DOHH2 (cell line): Measurements from ENCODE around the gene TUSC2.

Experiments used
- H3F3A ChIP-seq: fragments of 200-600 bp; sonication (generic), shearing (Covaris generic); 2 replicates; pipeline ENCODE4 v1.6.0; 2016; ENCODE audit warnings: antibody characterized with exemption, mild to moderate bottlenecking; ENCODE audit not compliant: control insufficient read depth, insufficient read depth
- H3K27ac ChIP-seq: fragments of 200-600 bp; sonication (generic); 2 replicates; pipeline ENCODE4 v1.5.1; 2014; ENCODE audit warnings: low read depth, mild to moderate bottlenecking, low read length, moderate library complexity
- H3K27me3 ChIP-seq: fragments of 200-600 bp; sonication (generic); 2 replicates; pipeline ENCODE4 v1.6.1; 2014; ENCODE audit warnings: mild to moderate bottlenecking, low read length, mixed read lengths; ENCODE audit not compliant: control insufficient read depth
- H3K36me3 ChIP-seq: fragments of 200-600 bp; sonication (generic); 2 replicates; pipeline ENCODE4 v1.6.1; 2014; ENCODE audit warnings: mild to moderate bottlenecking, low read length, moderate library complexity, mixed read lengths; ENCODE audit not compliant: control insufficient read depth
- H3K4me1 ChIP-seq: fragments of 200-600 bp; sonication (generic); 2 replicates; pipeline ENCODE4 v1.6.1; 2014; ENCODE audit warnings: mild to moderate bottlenecking, low read length, mixed read lengths; ENCODE audit not compliant: control insufficient read depth
- H3K4me2 ChIP-seq: fragments of 200-600 bp; sonication (generic); 2 replicates; pipeline ENCODE4 v1.6.0; 2014; ENCODE audit warnings: mild to moderate bottlenecking, low read length, moderate library complexity
- H3K4me3 ChIP-seq: fragments of 200-600 bp; sonication (generic); 2 replicates; pipeline ENCODE4 v1.5.1; 2014; ENCODE audit warnings: mild to moderate bottlenecking, low read length, mixed read lengths
- H3K79me2 ChIP-seq: fragments of 200-600 bp; sonication (generic); 2 replicates; pipeline ENCODE4 v1.6.1; 2014; ENCODE audit warnings: mild to moderate bottlenecking, low read length, mixed read lengths; ENCODE audit not compliant: control insufficient read depth
- H3K9me2 ChIP-seq: fragments of 200-600 bp; sonication (generic); replicated peaks from 2 replicates; pipeline ENCODE4 v1.6.1; 2014; ENCODE audit warnings: mild to moderate bottlenecking, low read length, mixed read lengths; ENCODE audit not compliant: control insufficient read depth
- H3K9me3 ChIP-seq: fragments of 200-600 bp; sonication (generic); 2 replicates; pipeline ENCODE4 v1.6.1; 2014; ENCODE audit warnings: antibody characterized with exemption, low read length, mixed read lengths; ENCODE audit not compliant: control insufficient read depth, insufficient read depth
- H4K20me1 ChIP-seq: fragments of 200-600 bp; sonication (generic); 2 replicates; pipeline ENCODE4 v1.6.0; 2014; ENCODE audit warnings: low read depth, mild to moderate bottlenecking, antibody characterized with exemption, low read length, moderate library complexity; ENCODE audit not compliant: control insufficient read depth, insufficient read depth
- CTCF ChIP-seq: fragments of 200-600 bp; sonication (generic); IDR thresholded peaks from one replicate; pipeline ENCODE4 v1.5.1; 2014; ENCODE audit warnings: antibody characterized with exemption, mild to moderate bottlenecking, low read depth, low read length; ENCODE audit not compliant: poor library complexity, severe bottlenecking
- EZH2phosphoT487 ChIP-seq: fragments of 200-600 bp; sonication (generic); IDR thresholded peaks from 2 replicates; pipeline ENCODE4 v1.6.1; 2017; ENCODE audit warnings: borderline replicate concordance, mild to moderate bottlenecking, antibody characterized with exemption, low read length, moderate library complexity, mixed read lengths

The TUSC2 gene

GRCh38 chr3:50356553-50356952 is 28.5 kb upstream of the TUSC2 start:
- Histone ChIP-seq H3K4me1 (peaks cover 37% of the 10 kb centered on the region), H3K27me3 (no peaks in the 10 kb centered on the region), H3K9me2 (no peaks in the 10 kb centered on the region), H3K4me3 (peak overlapping the region; percentile 92), H3K9me3 (no peaks in the 10 kb centered on the region), H3K4me2 (peak overlapping the region; percentile 79), H3K36me3 (peaks cover 58% of the 10 kb centered on the region), H3F3A (0 out of 2 replicates have a peak, but pooled peaks cover 4% of the 10 kb centered on the region), H3K79me2 (peaks cover 54% of the 10 kb centered on the region), H3K27ac (no peak overlapping the region), H4K20me1 (peaks cover 23% of the 10 kb centered on the region)
- TF ChIP-seq EZH2phosphoT487 (no peak), CTCF (no peak)

GRCh38 chr3:50355829-50356552 is 28.0 kb upstream of the TUSC2 start:
- no peak overlapping the region for H3K27ac ChIP-seq
- no peak for TF ChIP-seq EZH2phosphoT487
- no peak for TF ChIP-seq CTCF
- H4K20me1 ChIP-seq = peaks cover 23% of the 10 kb centered on the region
- H3K36me3 ChIP-seq = peaks cover 58% of the 10 kb centered on the region
- peaks cover 60% of the 10 kb centered on the region for H3K79me2 ChIP-seq
- no peaks in the 10 kb centered on the region for H3K9me3 ChIP-seq
- H3K4me3 ChIP-seq = peak overlapping the region; percentile 92
- peaks cover 42% of the 10 kb centered on the region for H3K4me1 ChIP-seq
- no peaks in the 10 kb centered on the region for H3K9me2 ChIP-seq
- 0 out of 2 replicates have a peak, but pooled peaks cover 4% of the 10 kb centered on the region for H3F3A ChIP-seq
- H3K27me3 ChIP-seq = no peaks in the 10 kb centered on the region
- H3K4me2 ChIP-seq = peak overlapping the region; percentile 79

- H3K9me3 ChIP-seq = no peaks in the 10 kb centered on the region
- no peaks in the 10 kb centered on the region for H3K27me3 ChIP-seq
- no peak for TF ChIP-seq EZH2phosphoT487
- TF ChIP-seq CTCF = no peak
- H3K4me1 ChIP-seq = peaks cover 47% of the 10 kb centered on the region
- peaks cover 23% of the 10 kb centered on the region for H4K20me1 ChIP-seq
- H3K79me2 ChIP-seq = peaks cover 67% of the 10 kb centered on the region
- no peak overlapping the region for H3K27ac ChIP-seq
- 0 out of 2 replicates have a peak, but pooled peaks cover 4% of the 10 kb centered on the region for H3F3A ChIP-seq
- peaks cover 58% of the 10 kb centered on the region for H3K36me3 ChIP-seq
- H3K4me2 ChIP-seq = no peak overlapping the region
- no peaks in the 10 kb centered on the region for H3K9me2 ChIP-seq
- H3K4me3 ChIP-seq = no peak overlapping the region
Measured at GRCh38 chr3:50354850-50355249, 26.8 kb upstream of the TUSC2 start.
